Uterine smooth muscle cell (primary cell): ENCODE measurements around the gene AHSG. TPM values are rescaled to one million over a fixed set of nuclear protein-coding genes. Genes with fewer than 3 reads are reported as not detected.

Experiments
- total RNA-seq: library from RNA; depleted of rRNA; stranded (reverse); fragments of >200 nt; gene quantifications from 2 replicates; pipeline ENCODE4 v1.2.3, GENCODE V29; 2014

AHSG gene, protein sequence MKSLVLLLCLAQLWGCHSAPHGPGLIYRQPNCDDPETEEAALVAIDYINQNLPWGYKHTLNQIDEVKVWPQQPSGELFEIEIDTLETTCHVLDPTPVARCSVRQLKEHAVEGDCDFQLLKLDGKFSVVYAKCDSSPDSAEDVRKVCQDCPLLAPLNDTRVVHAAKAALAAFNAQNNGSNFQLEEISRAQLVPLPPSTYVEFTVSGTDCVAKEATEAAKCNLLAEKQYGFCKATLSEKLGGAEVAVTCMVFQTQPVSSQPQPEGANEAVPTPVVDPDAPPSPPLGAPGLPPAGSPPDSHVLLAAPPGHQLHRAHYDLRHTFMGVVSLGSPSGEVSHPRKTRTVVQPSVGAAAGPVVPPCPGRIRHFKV
- total RNA-seq = not detected in 2 replicates

GRCh38 chr3:186612721-186613636, at the start of gene AHSG:
Gene AHSG, plus strand, starts transcription at chr3:186613060. Its CDS starts 82 bp downstream, at chr3:186613142.

DNA sequence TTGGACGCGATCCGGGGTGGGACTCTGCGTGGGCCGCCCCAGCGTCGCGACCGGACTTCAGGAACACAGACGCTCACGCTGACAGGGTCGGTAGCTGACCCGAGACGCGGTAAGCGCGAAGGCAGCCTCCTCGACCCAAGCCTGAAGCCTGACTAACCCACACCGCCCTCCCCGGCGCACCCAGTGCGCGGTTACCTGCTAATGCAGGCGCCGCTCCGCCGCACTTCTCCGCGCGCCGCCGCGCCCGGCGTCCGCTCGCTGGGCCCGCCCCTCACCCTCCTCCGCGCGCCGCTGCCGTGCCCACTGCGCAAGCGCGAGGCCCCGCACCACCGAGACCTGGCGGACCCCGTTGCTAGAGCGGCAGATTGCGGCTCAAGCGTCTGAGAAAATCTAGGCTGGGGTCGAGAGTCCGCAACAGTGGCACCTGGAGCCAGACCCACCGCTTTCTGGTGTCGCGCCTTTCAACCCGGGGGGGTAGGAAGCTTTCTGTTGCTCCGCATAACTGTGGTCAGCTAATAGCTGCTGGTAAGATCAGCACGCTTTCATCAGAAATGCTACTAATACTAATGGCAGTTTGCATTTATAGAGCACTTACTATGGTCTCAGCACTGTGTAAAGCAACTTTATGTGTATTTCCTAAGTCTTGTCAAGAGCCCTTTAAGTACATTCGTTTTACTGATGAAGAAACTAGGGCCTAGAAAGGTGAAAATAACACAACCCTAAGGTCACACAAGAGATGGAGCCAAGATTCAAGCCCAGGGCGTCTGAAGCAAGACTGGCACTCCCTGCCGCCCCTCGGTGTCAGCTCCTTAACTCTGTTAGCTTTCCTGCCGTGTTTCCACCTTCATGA, 45.6 kb upstream of the AHSG start, which contains the start of gene TBCCD1:
Gene TBCCD1 (minus strand): TSS at position 268 of the 850 bp plus-strand sequence. CDS start 3,010 bp downstream, outside the sequence.

GRCh38 chr3:186570096-186570940, 42.5 kb upstream of the AHSG start, which contains the start of gene DNAJB11:
Gene DNAJB11, plus strand, starts transcription at chr3:186570720. Its CDS starts 178 bp downstream, at chr3:186570898.

DNA sequence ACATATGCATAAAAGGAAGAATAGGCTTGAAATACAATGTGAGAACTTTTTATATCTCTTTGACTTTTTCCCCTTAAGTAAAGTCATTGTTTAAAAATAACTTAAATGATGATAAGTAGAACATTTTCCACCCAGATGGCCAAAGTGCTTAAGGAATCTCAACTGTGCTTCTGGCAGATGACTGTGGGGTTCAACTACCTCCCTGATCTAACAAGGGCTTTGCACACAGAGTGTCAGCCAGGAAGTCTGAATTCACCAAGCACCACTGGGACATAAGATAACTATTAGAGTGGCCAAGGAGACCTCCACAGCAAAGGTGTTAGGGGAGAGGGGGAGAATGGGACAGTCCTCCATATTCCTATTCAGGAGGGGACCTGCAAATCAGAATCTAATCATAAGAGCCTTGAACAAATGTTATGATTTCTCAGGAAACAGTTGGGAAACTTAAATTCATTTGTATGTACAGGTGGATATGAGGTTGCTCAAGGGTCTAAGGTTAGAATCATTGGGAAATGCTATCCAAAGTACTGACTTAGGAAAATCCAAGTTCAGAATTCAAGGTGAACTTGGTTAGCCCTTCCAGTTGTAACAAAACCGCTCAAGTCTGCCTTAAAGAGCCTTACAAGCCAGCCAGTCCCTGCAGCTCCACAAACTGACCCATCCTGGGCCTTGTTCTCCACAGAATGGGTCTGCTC, 27.1 kb downstream of the AHSG start, which contains the start of gene FETUB:
Gene FETUB (plus strand): TSS at position 622 of the 695 bp plus-strand sequence. CDS start 62 bp downstream, at position 684.

GRCh38 chr3:186665625-186666188, 52.8 kb downstream of the AHSG start, which contains the start of gene HRG:
Gene HRG, plus strand, starts transcription at chr3:186666014. Its CDS starts 18 bp downstream, at chr3:186666032.

Other genes with a start within 250 kb of the AHSG start
- 1.00 and 2.1 TPM in 2 replicates for gene CRYGS, start 68.7 kb upstream of the AHSG start, total RNA-seq
- gene TBCCD1, start 45.7 kb upstream of the AHSG start, total RNA-seq = 14.3 and 17.0 TPM in 2 replicates
- gene DNAJB11, start 42.3 kb upstream of the AHSG start, total RNA-seq = 69.5 and 114 TPM in 2 replicates
- not detected in 2 replicates for gene FETUB, start 27.3 kb downstream of the AHSG start, total RNA-seq
- not detected in 2 replicates for gene HRG, start 53.0 kb downstream of the AHSG start, total RNA-seq
- gene KNG1, start 104.3 kb downstream of the AHSG start, total RNA-seq = not detected in 2 replicates
- gene EIF4A2, start 170.5 kb downstream of the AHSG start, total RNA-seq = 1,157 and 2,028 TPM in 2 replicates
- 26.5 and 62.9 TPM in 2 replicates for gene RFC4, start 193.4 kb downstream of the AHSG start, total RNA-seq
- not detected in 2 replicates for gene ADIPOQ, start 229.7 kb downstream of the AHSG start, total RNA-seq